Activated gamma-delta T cell treated with Interleukin-2 at 50 U/mL for 16 hours (primary cell): ENCODE measurements around the gene CORO6.

ENCODE experiments used
- DNase-seq: peaks from one replicate; pipeline ENCODE4 v3.0.0-alpha.2; 2020

CORO6 gene

GRCh38 chr17:29575511-29576213 lies 47.0 kb downstream of the CORO6 start:
- no peak for DNase-seq

GRCh38 chr17:29574732-29575510 lies 47.8 kb downstream of the CORO6 start:
- no peak for DNase-seq

- no peak for DNase-seq
These were observed 48.6 kb downstream of the CORO6 start for GRCh38 chr17:29573871-29574731.

- no peak for DNase-seq
These were observed 49.2 kb downstream of the CORO6 start for GRCh38 chr17:29573558-29573869.

- DNase-seq, result peak; percentile 55
These were observed 49.8 kb downstream of the CORO6 start for GRCh38 chr17:29572691-29573557.

- no peak for DNase-seq
These were observed 50.6 kb downstream of the CORO6 start for GRCh38 chr17:29571883-29572681.

GRCh38 chr17:29571486-29571882 lies 51.2 kb downstream of the CORO6 start:
- DNase-seq, result no peak

GRCh38 chr17:29570521-29570920 lies 52.2 kb downstream of the CORO6 start:
- no peak for DNase-seq

GRCh38 chr17:29569245-29569950 lies 53.3 kb downstream of the CORO6 start:
- no peak for DNase-seq

GRCh38 chr17:29568331-29569244 lies 54.1 kb downstream of the CORO6 start, which contains the start of gene TP53I13:
TSS of gene TP53I13 (plus strand) at chr17:29568701. CDS start at chr17:29568759, 58 bp downstream.
- DNase-seq, result peak; percentile 87

GRCh38 chr17:29567554-29568330 lies 55.0 kb downstream of the CORO6 start:
- peak; percentile 71 for DNase-seq

- no peak for DNase-seq
These were observed 55.5 kb downstream of the CORO6 start for GRCh38 chr17:29567304-29567553.

- DNase-seq, result peak; percentile 45
These were observed 56.0 kb downstream of the CORO6 start, which contains the start of gene ABHD15 for GRCh38 chr17:29566473-29567303. TSS of gene ABHD15 (minus strand) at chr17:29567037. CDS start at chr17:29566966, 71 bp downstream.

GRCh38 chr17:29565643-29566472 lies 56.9 kb downstream of the CORO6 start:
- peak; percentile 51 for DNase-seq
